ENCODE data around the gene NEU4. TPM values are rescaled to one million over a fixed set of nuclear protein-coding genes. Genes with fewer than 3 reads are reported as not detected.

NEU4 gene
- total RNA-seq, 1 experiment from 2014 or later: 3.9 TPM

GRCh38 chr2:241855888-241856422 lies 47.0 kb downstream of the NEU4 start:
- intact Hi-C loops (cut with micrococcal nuclease; ENCODE audit: unreplicated experiment): no loop called here
- Histone ChIP-seq H3K4me1 (no peaks in the 10 kb centered on the region), H3K9me3 (no peaks in the 10 kb centered on the region), H3K4me3 (ENCODE audit: low read depth, low read length) (no peak overlapping the region), H3K36me3 (ENCODE audit: control insufficient read depth, insufficient read depth, low read length) (no peaks in the 10 kb centered on the region), H3K27me3 (replicated peaks; ENCODE audit: control insufficient read depth, insufficient read depth, low read length) (no peaks in the 10 kb centered on the region)
- H3K27ac Mint-ChIP-seq (ENCODE audit: unreplicated experiment): no peak overlapping the region
- BruUV-seq (replicated peaks): no TSS peak
- no peaks in the 10 kb centered on the region for H3K4me1 Mint-ChIP-seq (ENCODE audit: low read depth, unreplicated experiment)
- no peaks in the 10 kb centered on the region for H3K9me3 Mint-ChIP-seq (ENCODE audit: unreplicated experiment)
- no peaks in the 10 kb centered on the region for H3K36me3 Mint-ChIP-seq (ENCODE audit: insufficient read depth, unreplicated experiment)
- DNase-seq: no peak
- H3K4me3 Mint-ChIP-seq (ENCODE audit: unreplicated experiment): no peak overlapping the region
- ChIA-PET POLR2A (no interaction called here), CTCF (no interaction called here)
- no peaks in the 10 kb centered on the region for H3K27me3 Mint-ChIP-seq (ENCODE audit: insufficient read depth, unreplicated experiment)
- TF ChIP-seq CTCF (IDR thresholded peaks at IDR 0.05; ENCODE audit: insufficient read depth in 1 of 2, low read depth in 1 of 2, low read length in 1 of 2, severe bottlenecking in 1 of 2, unreplicated experiment in 1 of 2): no peak

- BruUV-seq (replicated peaks): no TSS peak
- H3K9me3 Mint-ChIP-seq (ENCODE audit: unreplicated experiment): no peaks in the 10 kb centered on the region
- TF ChIP-seq CTCF (IDR thresholded peaks at IDR 0.05; ENCODE audit: insufficient read depth in 1 of 2, low read depth in 1 of 2, low read length in 1 of 2, severe bottlenecking in 1 of 2, unreplicated experiment in 1 of 2): no peak
- H3K36me3 ChIP-seq (ENCODE audit: control insufficient read depth, insufficient read depth, low read length): no peaks in the 10 kb centered on the region
- ChIA-PET POLR2A (no interaction called here), CTCF (no interaction called here)
- H3K9me3 ChIP-seq: no peaks in the 10 kb centered on the region
- H3K27me3 Mint-ChIP-seq (ENCODE audit: insufficient read depth, unreplicated experiment): no peaks in the 10 kb centered on the region
- no peaks in the 10 kb centered on the region for H3K27me3 ChIP-seq (replicated peaks; ENCODE audit: control insufficient read depth, insufficient read depth, low read length)
- H3K27ac Mint-ChIP-seq (ENCODE audit: unreplicated experiment): no peak overlapping the region
- H3K4me3 Mint-ChIP-seq (ENCODE audit: unreplicated experiment): no peak overlapping the region
- H3K4me3 ChIP-seq (ENCODE audit: low read depth, low read length): no peak overlapping the region
- no peak for DNase-seq
- intact Hi-C loops (cut with micrococcal nuclease; ENCODE audit: unreplicated experiment): no loop called here
- H3K4me1 ChIP-seq: no peaks in the 10 kb centered on the region
- H3K4me1 Mint-ChIP-seq (ENCODE audit: low read depth, unreplicated experiment): no peaks in the 10 kb centered on the region
- H3K36me3 Mint-ChIP-seq (ENCODE audit: insufficient read depth, unreplicated experiment): no peaks in the 10 kb centered on the region
Measured at GRCh38 chr2:241857041-241857541, 48.1 kb downstream of the NEU4 start.

GRCh38 chr2:241857572-241858121 lies 48.7 kb downstream of the NEU4 start:
- intact Hi-C loops (cut with micrococcal nuclease; ENCODE audit: unreplicated experiment): no loop called here
- Histone ChIP-seq H3K27me3 (replicated peaks; ENCODE audit: control insufficient read depth, insufficient read depth, low read length) (no peaks in the 10 kb centered on the region), H3K4me1 (no peaks in the 10 kb centered on the region), H3K4me3 (ENCODE audit: low read depth, low read length) (no peak overlapping the region), H3K9me3 (no peaks in the 10 kb centered on the region), H3K36me3 (ENCODE audit: control insufficient read depth, insufficient read depth, low read length) (no peaks in the 10 kb centered on the region)
- CTCF ChIA-PET: no interaction called here
- no peak for DNase-seq
- TF ChIP-seq CTCF (IDR thresholded peaks at IDR 0.05; ENCODE audit: insufficient read depth in 1 of 2, low read depth in 1 of 2, low read length in 1 of 2, severe bottlenecking in 1 of 2, unreplicated experiment in 1 of 2): no peak
- H3K9me3 Mint-ChIP-seq (ENCODE audit: unreplicated experiment): no peaks in the 10 kb centered on the region
- BruUV-seq (replicated peaks): no TSS peak
- H3K4me3 Mint-ChIP-seq (ENCODE audit: unreplicated experiment): no peak overlapping the region
- POLR2A ChIA-PET: no interaction called here
- no peak overlapping the region for H3K27ac Mint-ChIP-seq (ENCODE audit: unreplicated experiment)
- no peaks in the 10 kb centered on the region for H3K4me1 Mint-ChIP-seq (ENCODE audit: low read depth, unreplicated experiment)
- H3K36me3 Mint-ChIP-seq (ENCODE audit: insufficient read depth, unreplicated experiment): no peaks in the 10 kb centered on the region
- H3K27me3 Mint-ChIP-seq (ENCODE audit: insufficient read depth, unreplicated experiment): no peaks in the 10 kb centered on the region

Measured in Caco-2 (cell line).